Stimulated activated CD4-positive, alpha-beta T cell treated with anti-CD3 and anti-CD28 coated beads, Interleukin-12 subunit alpha, Interleukin-12 subunit beta, amount 100 ng/mL, for 24 hours (primary cell): ENCODE results near the gene CFD.

Experiments
- DNase-seq, 2 experiments: peaks; one replicate each; pipeline ENCODE4 v3.0.0-alpha.2; 2020; ENCODE audit warnings: low read depth in 2 of 2

Gene CFD

DNA sequence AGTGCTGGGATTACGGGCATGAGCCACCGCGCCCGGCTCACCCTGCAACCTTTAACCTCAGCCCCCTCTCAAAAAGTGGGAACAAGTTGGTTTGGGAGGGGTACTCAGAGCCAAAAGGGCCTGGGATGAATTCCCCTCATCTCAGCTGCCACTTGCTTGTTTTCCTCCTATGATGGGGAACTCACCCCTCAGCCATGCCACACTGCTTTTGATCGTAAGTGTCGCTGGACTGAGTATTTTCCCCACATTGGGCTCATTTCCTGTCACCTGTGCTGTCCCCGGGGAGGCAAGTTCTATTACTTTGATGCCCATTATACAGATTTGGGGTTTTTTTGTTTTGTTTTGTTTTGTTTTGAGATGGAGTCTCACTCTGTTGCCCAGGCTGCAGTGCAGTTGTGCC is 47.0 kb downstream of the CFD start:
- no peak for DNase-seq

DNA sequence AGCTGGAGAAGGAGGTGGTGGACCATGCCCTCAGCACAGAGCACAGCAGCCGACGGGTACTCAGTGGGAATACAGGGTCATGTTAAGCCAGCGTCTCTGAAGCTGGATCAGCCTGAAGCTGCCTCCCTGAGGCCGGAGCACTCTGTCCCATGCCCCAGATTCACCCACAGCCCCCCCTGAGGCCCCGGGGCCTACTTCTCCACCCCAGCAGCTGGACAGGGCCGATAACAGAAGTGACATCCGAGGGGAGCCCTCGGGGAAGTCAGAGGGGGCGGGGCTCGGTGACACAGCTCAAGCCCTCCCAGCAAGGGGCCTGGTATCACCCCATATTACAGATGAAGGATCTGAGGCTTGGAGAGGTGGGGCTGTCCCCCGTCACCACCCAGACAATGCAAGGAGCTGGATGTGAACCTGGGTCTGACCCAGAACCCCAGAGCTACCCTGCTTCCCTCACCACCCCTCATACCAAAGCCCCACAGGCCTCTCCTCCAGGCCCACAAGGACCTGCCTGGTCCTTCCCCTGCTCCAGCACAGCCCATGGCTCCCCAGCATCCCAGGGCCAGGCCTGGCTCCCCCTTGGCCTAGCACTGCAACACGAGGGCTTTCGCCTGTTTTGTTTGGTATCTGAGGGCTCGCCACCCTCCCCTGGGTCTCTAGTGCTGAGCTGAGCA is 47.9 kb downstream of the CFD start:
- no peak for DNase-seq

DNA sequence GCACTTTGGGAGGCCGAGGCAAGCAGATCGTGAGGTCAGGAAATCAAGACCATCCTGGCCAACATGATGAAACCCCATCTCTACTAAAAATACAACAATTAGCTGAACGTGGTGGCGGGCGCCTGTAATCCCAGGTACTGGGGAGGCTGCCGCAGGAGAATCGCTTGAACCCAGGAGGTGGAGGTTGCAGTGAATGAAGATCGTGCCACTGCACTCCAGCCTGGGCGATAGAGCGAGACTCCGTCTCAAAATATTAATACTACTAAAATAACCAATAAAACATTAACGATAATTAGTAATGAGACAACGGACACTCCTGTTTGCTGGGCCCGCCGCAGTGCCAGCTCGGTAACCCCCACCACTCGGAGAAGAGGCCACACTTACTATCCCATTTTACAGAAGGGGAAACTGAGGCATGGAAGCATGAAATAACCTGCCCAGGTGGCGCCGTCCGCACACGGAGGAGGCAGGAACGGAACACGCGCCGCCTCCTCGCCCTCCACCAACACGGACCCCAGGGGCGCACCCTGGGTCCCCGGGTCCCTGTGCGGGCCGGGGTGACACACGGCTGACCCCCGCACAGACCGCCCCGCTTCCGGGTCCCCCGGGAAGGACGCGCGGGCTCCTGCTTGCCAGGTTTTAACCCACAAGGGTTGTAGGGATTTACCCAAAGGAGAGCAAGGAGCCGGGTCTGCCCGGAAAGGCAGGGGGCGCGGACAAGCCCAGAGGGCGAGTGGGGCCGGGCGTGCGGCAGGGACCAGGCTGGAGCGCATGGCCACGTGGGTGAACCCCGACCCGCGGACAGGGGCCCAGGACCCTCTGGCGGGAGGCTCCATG is 52.0 kb downstream of the CFD start:
- DNase-seq = no peak

DNA sequence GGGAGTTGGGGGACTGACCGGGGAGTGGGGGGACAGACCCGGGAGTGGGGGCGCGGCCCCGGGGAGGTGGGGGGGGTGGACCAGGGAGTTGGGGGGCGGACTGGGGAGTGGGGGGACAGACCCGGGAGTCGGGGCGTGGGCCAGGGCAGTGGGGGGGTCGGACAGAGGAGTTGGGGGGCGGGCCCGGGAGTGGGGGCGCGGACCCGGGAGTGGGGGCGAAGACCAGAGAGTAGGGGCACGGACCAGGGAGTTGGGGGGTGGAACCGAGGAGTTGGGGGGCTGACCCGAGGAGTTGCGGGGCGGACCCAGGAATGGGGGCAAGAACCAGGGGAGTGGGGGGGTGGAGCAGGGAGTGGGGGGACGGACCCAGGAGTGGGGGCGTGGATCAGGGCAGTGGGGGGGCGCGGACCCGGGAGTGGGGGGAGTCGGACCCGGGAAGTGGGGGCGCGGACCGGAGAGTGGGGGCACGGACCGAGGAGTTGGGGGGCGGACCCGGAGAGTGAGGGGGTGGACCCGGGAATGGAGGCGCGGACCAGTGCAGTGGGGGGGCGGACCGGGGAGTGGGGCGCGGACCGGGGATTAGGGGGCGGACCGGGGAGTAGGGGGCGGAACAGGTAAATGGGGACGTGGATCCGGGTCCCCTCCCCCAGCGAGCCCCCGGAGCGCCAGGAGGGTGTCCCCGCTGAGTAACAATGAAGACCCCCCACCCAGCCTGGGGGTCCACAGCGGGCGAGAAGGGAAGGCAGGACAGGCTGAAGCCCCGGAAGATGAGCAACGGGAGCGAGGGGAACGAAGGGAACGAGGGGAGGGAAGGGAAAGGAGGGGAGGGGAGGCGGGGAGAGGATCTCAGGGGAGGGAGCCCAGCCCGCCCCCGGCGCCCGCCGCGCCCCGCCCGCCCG is 53.0 kb downstream of the CFD start:
- no peak for DNase-seq
